Dendritic cell treated with granulocyte-macrophage colony-stimulating factor and Interleukin-4, amounts not matched to agents 40 ng/mL and 50 ng/mL, for 4 days (primary cell): ENCODE results near the gene TEAD2.
"Not testable (repeated sequence)": the region's sequence is repeated elsewhere in the genome, so short reads cannot be mapped to it uniquely, and the experiment has no call there.

Source experiments
- H3K27ac Mint-ChIP-seq: one replicate; pipeline ENCODE4 v1.8.0; 2022; ENCODE audit warnings: mild to moderate bottlenecking, mixed read lengths
- H3K27me3 Mint-ChIP-seq: one replicate; pipeline ENCODE4 v1.8.0; 2022; ENCODE audit warnings: mild to moderate bottlenecking, mixed read lengths
- H3K36me3 Mint-ChIP-seq: one replicate; pipeline ENCODE4 v1.8.0; 2022; ENCODE audit warnings: low read depth, mixed read lengths
- H3K4me1 Mint-ChIP-seq: one replicate; pipeline ENCODE4 v1.8.0; 2022; ENCODE audit warnings: low read depth, mixed read lengths
- H3K4me3 Mint-ChIP-seq: one replicate; pipeline ENCODE4 v1.8.0; 2022; ENCODE audit warnings: mild to moderate bottlenecking, moderate library complexity, mixed read lengths
- H3K9me3 Mint-ChIP-seq: one replicate; pipeline ENCODE4 v1.8.0; 2022; ENCODE audit warnings: mixed read lengths
- intact Hi-C: fragments of 100-400 bp; cut with micrococcal nuclease; formaldehyde crosslinking; loops from one replicate; pipeline ENCODE4 v1.15.0; 2022

The TEAD2 gene

GRCh38 chr19:49395581-49396407 lies 33.6 kb upstream of the TEAD2 start:
- no peak overlapping the region for H3K4me3 Mint-ChIP-seq
- intact Hi-C loops, result no loop called here
- peaks cover 12% of the 10 kb centered on the region for H3K4me1 Mint-ChIP-seq
- H3K27ac Mint-ChIP-seq, result no peak overlapping the region
- H3K9me3 Mint-ChIP-seq, result no peaks in the 10 kb centered on the region
- peaks cover 30% of the 10 kb centered on the region for H3K27me3 Mint-ChIP-seq
- no peaks in the 10 kb centered on the region for H3K36me3 Mint-ChIP-seq

DNA sequence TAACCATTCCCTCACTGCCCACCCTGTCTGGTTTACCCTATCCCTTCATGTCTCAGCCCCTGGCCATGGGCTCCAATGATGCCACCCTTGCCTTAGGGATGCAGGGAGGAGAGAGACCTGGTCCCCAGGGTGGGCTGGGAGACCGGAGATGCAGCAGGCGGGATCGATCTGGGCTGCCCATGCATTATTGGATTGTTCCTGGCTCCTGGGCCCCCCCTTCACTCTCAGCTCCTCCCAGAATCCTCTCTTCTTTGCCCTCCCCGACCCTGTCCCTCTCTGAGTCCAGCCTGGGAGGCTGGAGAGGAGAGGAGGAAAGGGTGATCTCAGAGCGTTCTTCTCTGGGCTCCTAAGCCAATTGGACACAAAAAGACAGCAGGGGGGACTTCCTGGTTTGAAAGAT lies 31.7 kb upstream of the TEAD2 start:
- Mint-ChIP-seq H3K27me3 (peaks cover 40% of the 10 kb centered on the region), H3K4me1 (peaks cover 17% of the 10 kb centered on the region), H3K27ac (no peak overlapping the region), H3K36me3 (no peaks in the 10 kb centered on the region), H3K4me3 (no peak overlapping the region), H3K9me3 (no peaks in the 10 kb centered on the region)
- intact Hi-C loops, result no loop called here

DNA sequence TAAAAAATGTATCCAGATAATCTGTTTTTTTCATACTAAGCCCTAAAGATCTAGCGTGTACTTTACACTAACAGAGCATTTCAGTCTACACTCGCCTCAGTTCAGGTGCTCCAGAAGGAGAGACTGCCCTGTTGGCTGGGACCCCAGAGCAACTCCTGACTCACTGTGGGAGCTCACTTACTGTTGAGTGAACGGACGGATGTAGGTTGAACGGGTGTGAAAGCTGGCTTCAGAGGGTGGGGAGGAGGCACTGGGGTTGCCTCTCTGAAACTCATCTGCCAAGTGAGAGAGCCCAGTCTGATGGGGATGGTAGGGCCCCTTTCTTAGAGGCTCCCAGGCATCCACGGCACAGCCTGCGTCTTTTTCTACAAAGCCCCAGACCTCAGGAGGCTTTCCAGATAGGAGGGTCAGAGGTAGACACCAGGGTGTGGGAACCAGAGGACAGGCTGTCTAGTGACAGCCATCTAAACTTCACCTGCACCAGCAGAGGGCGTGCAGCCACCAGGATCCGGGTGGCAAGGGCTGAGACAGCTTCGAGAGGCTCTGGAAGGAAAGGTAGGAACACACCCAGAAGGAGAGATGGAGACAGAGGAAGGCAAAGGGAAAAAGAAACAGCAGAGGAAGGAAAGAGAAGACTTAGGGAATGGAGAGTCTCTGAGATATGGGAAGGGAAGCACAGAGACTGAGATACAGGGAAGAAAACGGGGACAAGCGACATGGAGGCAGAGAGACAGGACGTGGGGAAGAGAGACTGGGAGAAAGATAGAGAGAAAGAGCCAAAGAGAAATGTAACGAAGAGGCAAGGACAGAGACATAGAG lies 29.6 kb upstream of the TEAD2 start:
- Mint-ChIP-seq H3K4me3 (no peak overlapping the region), H3K27me3 (peaks cover 37% of the 10 kb centered on the region), H3K9me3 (no peaks in the 10 kb centered on the region), H3K4me1 (peaks cover 27% of the 10 kb centered on the region), H3K36me3 (no peaks in the 10 kb centered on the region), H3K27ac (no peak overlapping the region)
- intact Hi-C loops, result loop anchor here (1.0 kb wide), 1 partner anchor 52 kb away; no protein-coding TSS in a partner anchor

DNA sequence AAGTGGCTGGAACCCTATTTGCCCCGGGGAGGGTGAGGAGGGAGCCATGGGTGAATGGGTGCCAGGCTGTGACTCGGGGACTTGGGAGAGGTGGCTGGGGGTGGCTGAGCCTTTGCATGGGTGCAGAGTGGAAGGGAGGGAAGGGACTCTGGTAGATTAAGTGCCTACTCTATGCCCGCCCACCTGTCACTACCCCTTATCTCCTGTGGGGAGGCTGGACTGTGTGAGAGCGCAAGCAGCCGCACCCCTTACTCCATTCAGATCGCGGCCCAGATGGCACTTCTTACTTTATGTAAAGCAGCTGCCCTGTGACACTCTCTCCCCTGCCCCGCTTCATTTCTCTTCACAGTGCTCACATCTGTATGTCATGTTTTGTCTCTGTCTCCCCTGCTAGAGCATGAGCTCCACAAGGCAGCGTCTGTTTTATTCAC lies 28.7 kb upstream of the TEAD2 start:
- no peaks in the 10 kb centered on the region for H3K36me3 Mint-ChIP-seq
- intact Hi-C loops, result no loop called here
- no peaks in the 10 kb centered on the region for H3K9me3 Mint-ChIP-seq
- H3K27me3 Mint-ChIP-seq, result peaks cover 37% of the 10 kb centered on the region
- H3K27ac Mint-ChIP-seq, result no peak overlapping the region
- peaks cover 23% of the 10 kb centered on the region for H3K4me1 Mint-ChIP-seq
- no peak overlapping the region for H3K4me3 Mint-ChIP-seq

GRCh38 chr19:49390131-49390928 lies 28.1 kb upstream of the TEAD2 start:
- H3K4me3 Mint-ChIP-seq, result no peak overlapping the region
- H3K27ac Mint-ChIP-seq, result no peak overlapping the region
- H3K4me1 Mint-ChIP-seq, result peaks cover 20% of the 10 kb centered on the region
- no peaks in the 10 kb centered on the region for H3K9me3 Mint-ChIP-seq
- intact Hi-C loops, result no loop called here
- H3K36me3 Mint-ChIP-seq, result no peaks in the 10 kb centered on the region
- H3K27me3 Mint-ChIP-seq, result peaks cover 38% of the 10 kb centered on the region

GRCh38 chr19:49389406-49389805 lies 27.2 kb upstream of the TEAD2 start:
- Mint-ChIP-seq H3K36me3 (no peaks in the 10 kb centered on the region), H3K4me3 (no peak overlapping the region)

DNA sequence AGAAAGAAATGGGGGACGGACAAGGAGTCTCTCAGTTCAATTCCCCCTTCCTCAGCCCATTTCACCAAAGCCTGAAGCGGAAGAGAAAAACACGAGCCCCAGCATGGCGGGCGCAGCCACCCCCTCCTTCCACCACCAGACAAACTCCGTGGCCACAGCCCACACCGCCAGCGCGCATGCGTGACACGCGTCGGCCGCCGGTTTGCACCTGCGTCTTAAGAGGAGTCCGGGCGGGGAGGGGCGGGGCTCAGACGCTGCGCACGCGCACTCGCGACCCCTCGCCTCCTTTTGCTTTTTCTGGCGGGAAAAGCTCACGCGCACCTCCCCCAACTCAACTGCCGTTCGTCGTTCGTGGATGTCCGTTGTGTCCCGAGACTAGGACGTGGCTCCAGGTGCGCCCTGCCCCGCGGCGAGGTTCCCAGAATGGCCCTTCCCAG lies 25.7 kb upstream of the TEAD2 start, which contains the start of gene KASH5:
KASH5 (plus strand) TSS at position 314 of the 437 bp plus-strand sequence. CDS start 2,635 bp downstream, outside the sequence.
- Mint-ChIP-seq H3K9me3 (peaks cover under 1% of the 10 kb centered on the region), H3K4me3 (peak within 1 kb of the TSS; percentile 67), H3K27me3 (peaks cover 35% of the 10 kb centered on the region), H3K36me3 (no peaks in the 10 kb centered on the region), H3K27ac (peak within 1 kb of the TSS; percentile 77), H3K4me1 (peaks cover 20% of the 10 kb centered on the region)
- intact Hi-C loops, result no loop called here

More at GRCh38 chr19:49389406-49389805, 27.2 kb upstream of the TEAD2 start:
- H3K27ac Mint-ChIP-seq, result peak overlapping the region; percentile 77
- H3K4me1 Mint-ChIP-seq, result peaks cover 20% of the 10 kb centered on the region
- intact Hi-C loops, result no loop called here
- no peaks in the 10 kb centered on the region for H3K9me3 Mint-ChIP-seq
- H3K27me3 Mint-ChIP-seq, result peaks cover 40% of the 10 kb centered on the region

- Mint-ChIP-seq H3K27me3 (peaks cover 19% of the 10 kb centered on the region), H3K9me3 (peaks cover 18% of the 10 kb centered on the region), H3K36me3 (no peaks in the 10 kb centered on the region), H3K4me1 (peaks cover 7% of the 10 kb centered on the region), H3K4me3 (no peak overlapping the region), H3K27ac (no peak overlapping the region)
- intact Hi-C loops, result no loop called here
Measured at GRCh38 chr19:49383599-49383998, 21.4 kb upstream of the TEAD2 start.

GRCh38 chr19:49382639-49383038 lies 20.4 kb upstream of the TEAD2 start:
- H3K27ac Mint-ChIP-seq, result no peak overlapping the region
- no peaks in the 10 kb centered on the region for H3K4me1 Mint-ChIP-seq
- peaks cover 17% of the 10 kb centered on the region for H3K27me3 Mint-ChIP-seq
- no peak overlapping the region for H3K4me3 Mint-ChIP-seq
- intact Hi-C loops, result no loop called here
- H3K36me3 Mint-ChIP-seq, result no peaks in the 10 kb centered on the region
- peaks cover 18% of the 10 kb centered on the region for H3K9me3 Mint-ChIP-seq

DNA sequence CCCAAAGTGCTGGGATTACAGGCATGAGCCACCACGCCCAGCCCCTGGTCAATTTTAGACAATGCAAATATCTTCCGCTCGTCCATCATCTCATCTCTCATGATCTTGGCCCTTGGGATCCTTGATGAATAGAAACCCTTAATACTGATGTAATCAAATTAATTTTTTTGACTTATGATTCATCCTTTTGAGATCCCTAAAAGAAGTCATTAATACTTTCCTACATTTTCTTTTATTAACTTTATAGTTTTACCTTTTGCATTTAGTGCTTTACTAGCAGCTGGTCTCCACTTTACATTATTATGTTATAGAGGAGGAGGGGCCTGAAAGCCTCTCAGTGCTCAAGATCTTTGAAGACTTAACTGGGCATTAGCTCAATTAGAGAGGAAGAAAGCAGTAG lies 18.2 kb upstream of the TEAD2 start:
- H3K36me3 Mint-ChIP-seq, result no peaks in the 10 kb centered on the region

GRCh38 chr19:49378512-49378911 lies 16.3 kb upstream of the TEAD2 start:
- Mint-ChIP-seq H3K4me3 (no peak overlapping the region), H3K9me3 (peaks cover 18% of the 10 kb centered on the region), H3K27ac (no peak overlapping the region), H3K27me3 (peaks cover 22% of the 10 kb centered on the region), H3K36me3 (no peaks in the 10 kb centered on the region), H3K4me1 (no peaks in the 10 kb centered on the region)
- intact Hi-C loops, result no loop called here

More for the DNA sequence above, 18.2 kb upstream of the TEAD2 start:
- Mint-ChIP-seq H3K4me1 (no peaks in the 10 kb centered on the region), H3K4me3 (no peak overlapping the region), H3K27me3 (peaks cover 20% of the 10 kb centered on the region), H3K27ac (no peak overlapping the region), H3K9me3 (peaks cover 18% of the 10 kb centered on the region)
- intact Hi-C loops, result no loop called here

GRCh38 chr19:49374665-49375434 lies 12.6 kb upstream of the TEAD2 start:
- Mint-ChIP-seq H3K36me3 (no peaks in the 10 kb centered on the region), H3K4me3 (no peak overlapping the region)
- intact Hi-C loops, result no loop called here

GRCh38 chr19:49373174-49373573 lies 11.0 kb upstream of the TEAD2 start:
- intact Hi-C loops, H3K36me3 Mint-ChIP-seq, H3K4me1 Mint-ChIP-seq, H3K27ac Mint-ChIP-seq, H3K4me3 Mint-ChIP-seq: not testable (repeated sequence)
- peaks cover 25% of the 10 kb centered on the region for H3K27me3 Mint-ChIP-seq
- H3K9me3 Mint-ChIP-seq, result peaks cover 25% of the 10 kb centered on the region

More at GRCh38 chr19:49374665-49375434, 12.6 kb upstream of the TEAD2 start:
- H3K27ac Mint-ChIP-seq, result no peak overlapping the region
- no peaks in the 10 kb centered on the region for H3K4me1 Mint-ChIP-seq
- H3K27me3 Mint-ChIP-seq, result peaks cover 25% of the 10 kb centered on the region
- peaks cover 11% of the 10 kb centered on the region for H3K9me3 Mint-ChIP-seq
